ENCODE results near the gene DRC1.

DRC1 gene

GRCh38 chr2:26448651-26449050 lies 46.9 kb downstream of the DRC1 start:
- TF ChIP-seq CTCF (conservative IDR thresholded peaks at IDR 0.05): no peak
- H3K27ac ChIP-seq: no peak overlapping the region

GRCh38 chr2:26449278-26450030 lies 47.7 kb downstream of the DRC1 start:
- H3K27ac ChIP-seq: no peak overlapping the region
- no peak for TF ChIP-seq CTCF (conservative IDR thresholded peaks at IDR 0.05)

GRCh38 chr2:26450031-26450635 lies 48.4 kb downstream of the DRC1 start:
- H3K27ac ChIP-seq: no peak overlapping the region
- TF ChIP-seq CTCF (conservative IDR thresholded peaks at IDR 0.05): no peak

GRCh38 chr2:26451700-26452099 lies 50.0 kb downstream of the DRC1 start:
- TF ChIP-seq CTCF (conservative IDR thresholded peaks at IDR 0.05): no peak
- H3K27ac ChIP-seq: no peak overlapping the region

- TF ChIP-seq CTCF (conservative IDR thresholded peaks at IDR 0.05): no peak
- no peak overlapping the region for H3K27ac ChIP-seq
These were observed 52.0 kb downstream of the DRC1 start for GRCh38 chr2:26453421-26454329.

GRCh38 chr2:26454561-26455001 lies 52.9 kb downstream of the DRC1 start:
- TF ChIP-seq CTCF (conservative IDR thresholded peaks at IDR 0.05): no peak
- no peak overlapping the region for H3K27ac ChIP-seq

All from VCaP (cell line).